Measurements from ENCODE around the gene OR6X1.

OR6X1 gene

GRCh38 chr11:123754101-123754568 lies at the start of gene OR6X1:
Gene OR6X1 (minus strand): TSS chr11:123754518. CDS start chr11:123754518, 0 bp downstream.
- no peak for DNase-seq

GRCh38 chr11:123801765-123802164 lies 47.4 kb upstream of the OR6X1 start:
- DNase-seq, result no peak

DNA sequence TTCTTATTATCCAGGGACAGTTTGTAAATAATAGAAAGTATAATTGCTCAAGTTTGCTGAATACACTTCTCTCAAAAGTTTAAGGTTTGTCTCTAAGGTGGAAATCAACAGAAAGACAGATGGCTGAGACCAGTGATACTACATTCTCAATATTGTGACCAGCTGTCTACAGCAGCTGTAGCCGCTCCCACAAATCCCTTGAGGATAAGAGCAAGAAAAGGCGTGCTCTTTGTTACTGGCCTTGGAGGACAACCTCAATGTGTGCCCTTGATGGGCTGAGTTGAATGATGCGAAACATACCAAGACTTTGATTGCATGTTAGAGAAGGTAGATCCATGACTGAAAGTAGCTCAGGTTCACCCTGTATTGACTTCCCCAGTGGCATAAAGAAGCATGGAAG lies 45.7 kb upstream of the OR6X1 start:
- DNase-seq, result no peak

GRCh38 chr11:123799438-123799837 lies 45.1 kb upstream of the OR6X1 start:
- no peak for DNase-seq

DNA sequence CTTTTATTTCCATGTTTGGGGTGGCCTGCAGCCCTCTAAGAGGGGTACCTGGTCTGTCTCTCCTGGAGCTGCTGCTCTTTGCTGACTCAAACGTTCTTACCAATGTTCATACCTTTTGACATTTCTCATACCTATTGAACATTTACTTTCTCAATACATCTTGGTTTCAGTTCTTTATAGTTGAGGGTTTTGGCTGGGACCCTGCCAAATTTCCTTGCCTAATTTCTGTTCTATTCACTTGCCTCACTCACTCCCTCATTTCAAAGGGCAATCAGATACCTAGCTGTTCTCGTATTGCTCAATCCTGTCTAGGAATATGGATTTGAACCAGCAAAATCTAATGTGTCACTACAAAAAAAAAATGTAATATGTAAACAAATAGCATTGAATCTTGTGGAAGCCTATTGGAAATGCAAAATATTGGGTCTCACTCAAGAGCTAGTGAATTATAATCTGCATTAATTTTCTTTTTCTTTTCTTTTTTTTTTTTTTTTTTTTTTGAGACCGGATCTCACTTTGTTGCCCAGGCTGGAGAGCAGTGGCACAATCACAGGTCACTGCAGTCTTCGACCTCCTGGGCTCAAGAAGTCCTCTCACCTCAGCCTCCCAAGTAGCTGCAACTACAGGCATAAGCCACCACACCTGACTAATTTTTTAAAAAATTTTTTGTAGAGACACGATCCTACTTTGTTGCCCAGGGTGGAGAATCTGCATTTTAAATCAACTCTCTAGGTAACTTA lies 44.4 kb upstream of the OR6X1 start:
- DNase-seq, result no peak

GRCh38 chr11:123798079-123798478 lies 43.8 kb upstream of the OR6X1 start:
- no peak for DNase-seq

DNA sequence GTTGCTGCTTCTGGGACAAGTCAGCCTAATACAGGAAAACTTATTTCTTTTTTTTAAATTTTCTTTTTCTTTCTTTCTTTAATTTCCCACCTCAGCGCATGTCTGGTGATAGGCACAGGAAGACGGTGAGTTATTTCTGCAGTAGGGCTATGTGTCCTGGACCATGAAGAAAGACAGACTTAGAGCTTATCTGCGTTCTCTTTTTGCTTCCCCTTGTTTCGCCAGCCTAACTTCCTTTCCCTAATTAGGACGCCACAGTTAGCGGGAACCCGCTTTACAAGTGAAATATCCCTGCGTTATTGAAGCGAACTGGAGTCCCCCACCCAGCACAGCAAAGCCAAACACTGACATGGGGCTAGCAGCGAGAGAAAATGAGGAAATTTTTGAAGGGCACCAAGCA lies 43.2 kb upstream of the OR6X1 start:
- DNase-seq, result no peak

- DNase-seq, result no peak
Observed at GRCh38 chr11:123797114-123797513, 42.8 kb upstream of the OR6X1 start.

- no peak for DNase-seq
Observed at GRCh38 chr11:123796226-123796625, 41.9 kb upstream of the OR6X1 start.

- no peak for DNase-seq
Observed at GRCh38 chr11:123783536-123783935, 29.2 kb upstream of the OR6X1 start.

DNA sequence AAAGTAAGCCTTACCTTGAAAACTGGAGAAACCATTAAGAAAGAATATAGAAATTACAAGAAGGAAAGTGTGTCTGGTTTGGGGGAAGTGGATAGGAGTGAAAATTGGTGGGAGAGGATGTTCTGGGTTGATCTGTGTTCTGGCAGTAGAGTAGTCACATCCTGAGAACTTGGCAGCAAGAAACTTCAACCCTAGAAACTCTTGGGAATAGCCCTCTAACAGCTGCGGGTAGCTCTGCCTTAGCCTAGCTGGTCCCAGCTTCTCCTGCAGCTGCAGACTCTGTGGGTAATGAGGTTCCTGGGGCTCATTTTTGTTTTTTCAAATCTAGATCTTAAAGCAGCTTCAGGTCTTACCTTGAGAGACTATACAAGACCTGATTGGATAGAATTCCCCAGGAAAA lies 24.2 kb upstream of the OR6X1 start:
- DNase-seq, result no peak

GRCh38 chr11:123775715-123776549 lies 21.6 kb upstream of the OR6X1 start:
- no peak for DNase-seq

DNA sequence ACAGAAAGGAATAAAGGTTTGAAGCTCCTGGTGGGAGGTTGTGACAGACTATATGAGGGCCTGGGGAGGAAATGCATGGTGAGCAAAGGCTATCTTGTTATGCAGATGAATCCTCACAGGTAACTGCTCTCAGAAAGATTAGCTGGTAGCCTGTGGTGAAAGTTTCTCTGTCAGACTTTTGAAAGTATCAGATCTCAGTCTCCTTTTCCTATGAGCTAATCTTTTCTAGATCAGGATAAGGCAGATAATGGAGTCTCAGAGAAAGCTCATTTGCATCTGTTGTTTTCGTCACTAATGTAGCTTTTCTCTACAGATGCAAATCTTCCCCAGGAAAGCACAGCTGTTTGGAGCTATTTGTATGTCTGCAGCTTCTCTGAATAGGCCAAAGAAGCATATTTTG lies 21.0 kb upstream of the OR6X1 start:
- DNase-seq, result no peak

DNA sequence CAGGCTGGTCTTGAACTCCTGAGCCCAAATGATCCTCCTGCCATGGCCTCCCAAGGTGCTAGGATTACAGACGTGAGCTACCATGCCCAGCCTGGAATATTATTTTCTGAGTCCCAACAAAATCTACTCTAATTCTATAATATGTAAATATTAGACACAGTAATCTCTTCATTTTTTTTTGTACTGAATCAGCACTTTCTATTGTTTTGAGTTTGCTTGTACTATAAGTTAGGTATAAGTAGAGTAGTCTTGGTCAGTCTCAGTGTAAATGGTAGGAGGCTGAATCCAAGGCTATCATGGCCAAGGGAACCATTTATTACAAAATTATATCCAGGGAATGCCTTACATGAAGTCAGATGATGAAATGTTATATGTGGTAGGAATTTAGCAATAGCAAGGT lies 19.6 kb upstream of the OR6X1 start:
- no peak for DNase-seq

DNA sequence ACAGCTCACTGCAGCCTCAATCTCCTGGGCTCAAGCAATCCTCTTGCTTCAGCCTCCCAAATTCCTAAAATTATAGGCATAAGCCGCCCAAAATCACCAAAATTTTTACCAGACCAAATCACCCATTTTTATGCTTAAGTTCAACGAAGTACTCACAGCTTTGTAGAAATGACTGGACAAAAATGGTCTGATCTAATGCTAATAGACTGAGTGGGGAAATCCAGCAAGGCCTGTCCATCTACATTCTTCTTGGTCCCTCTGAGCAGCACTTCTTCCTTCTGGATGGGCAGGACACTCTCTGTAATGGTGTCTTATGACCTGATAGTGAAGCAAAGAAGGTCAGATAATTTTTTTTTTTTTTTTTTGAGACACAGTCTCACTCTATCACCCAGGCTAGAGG lies 18.7 kb upstream of the OR6X1 start:
- DNase-seq, result no peak

DNA sequence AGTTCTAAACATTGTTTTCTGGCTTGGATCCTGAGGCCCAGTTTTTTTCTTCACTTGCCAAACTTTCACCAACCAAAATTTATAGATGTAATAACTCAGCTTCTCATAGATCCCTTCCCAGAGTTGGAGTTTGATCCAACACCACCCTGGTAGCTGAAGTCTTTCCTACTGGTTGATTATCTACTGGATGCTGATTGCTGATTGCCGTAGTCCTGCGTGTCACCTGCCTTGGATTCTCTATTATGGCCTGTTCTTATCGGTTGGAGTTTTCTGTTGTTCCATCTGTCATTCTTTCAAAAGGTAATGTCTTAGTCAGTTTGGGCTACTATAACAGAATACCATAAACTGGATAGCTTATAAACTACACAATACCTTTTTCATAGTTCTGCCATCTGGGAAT lies 17.3 kb upstream of the OR6X1 start:
- DNase-seq, result no peak

DNA sequence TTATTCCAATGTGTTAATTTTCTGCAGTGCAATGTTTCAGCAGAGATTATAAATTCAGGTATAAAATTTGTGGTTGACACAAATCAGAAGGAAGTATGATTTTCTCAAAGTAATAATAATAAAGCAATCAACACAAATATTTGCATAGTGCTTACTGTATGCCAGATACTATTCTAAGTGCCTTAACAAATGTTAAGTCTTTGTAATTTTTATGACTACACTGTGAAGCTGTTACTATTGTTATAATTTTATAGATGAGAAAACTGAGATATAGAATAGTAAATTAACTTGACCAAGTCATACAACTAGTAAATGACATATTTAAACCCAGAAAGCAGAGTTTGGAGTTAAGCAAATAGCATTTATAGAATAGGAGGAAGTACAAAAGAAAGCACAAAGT lies 16.4 kb upstream of the OR6X1 start:
- DNase-seq, result no peak

DNA sequence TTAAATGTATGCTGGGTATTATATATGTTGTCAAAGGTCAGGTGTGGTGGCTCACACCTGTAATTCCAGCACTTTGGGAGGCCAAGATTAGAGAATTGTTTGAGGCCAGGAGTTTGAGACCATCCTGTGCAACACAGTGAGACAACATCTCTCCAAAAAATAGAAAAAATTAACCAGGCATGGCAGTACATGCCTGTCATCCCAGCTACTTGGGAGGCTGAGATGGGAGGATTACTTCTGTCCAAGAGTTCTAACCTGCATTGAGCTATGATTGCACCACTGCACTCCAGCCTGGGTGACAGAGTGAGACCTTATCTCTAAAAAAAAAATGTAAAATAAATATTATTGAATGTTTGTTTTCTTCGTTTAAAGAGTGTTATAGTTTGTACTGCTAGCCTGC lies 11.3 kb upstream of the OR6X1 start:
- DNase-seq, result no peak

DNA sequence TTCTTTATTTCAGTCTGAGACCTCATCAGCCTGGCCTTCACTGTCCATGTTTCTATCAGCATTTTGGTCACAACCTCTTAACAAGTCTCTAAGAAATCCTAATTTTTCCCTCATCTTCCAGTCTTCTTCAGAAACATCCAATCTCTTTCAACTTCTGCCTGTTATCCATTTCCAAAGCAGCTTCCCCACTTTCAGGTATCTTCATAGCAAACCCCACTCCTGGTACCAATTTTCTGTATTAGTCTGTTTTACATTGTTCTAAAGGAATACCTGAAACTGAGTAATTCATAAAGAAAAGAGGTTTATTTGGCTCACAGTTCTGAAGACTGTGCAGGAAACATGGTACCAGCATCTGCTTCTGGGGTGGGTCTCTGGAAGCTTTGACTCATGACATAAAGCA lies 8.1 kb upstream of the OR6X1 start:
- no peak for DNase-seq

DNA sequence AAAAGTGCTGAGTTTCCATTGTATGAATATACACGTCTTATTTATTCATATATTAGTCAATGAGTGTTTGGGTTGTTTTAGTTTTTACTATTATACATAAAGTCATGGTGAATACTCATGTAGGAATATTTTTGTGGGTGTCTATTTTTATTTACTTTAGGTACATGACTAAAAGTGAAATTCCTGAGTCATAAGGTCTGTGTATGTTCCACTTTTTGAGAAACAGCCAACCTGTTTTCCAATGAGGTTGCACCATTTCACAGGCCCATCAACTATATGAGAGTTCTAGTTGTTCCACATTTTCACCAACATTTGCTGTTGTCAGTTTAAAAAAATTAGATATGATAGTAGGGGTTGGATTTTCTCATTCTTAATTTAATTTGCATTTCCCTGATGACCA lies 6.6 kb upstream of the OR6X1 start:
- DNase-seq, result no peak

- DNase-seq, result no peak
Observed at GRCh38 chr11:123757976-123758375, 3.7 kb upstream of the OR6X1 start.

DNA sequence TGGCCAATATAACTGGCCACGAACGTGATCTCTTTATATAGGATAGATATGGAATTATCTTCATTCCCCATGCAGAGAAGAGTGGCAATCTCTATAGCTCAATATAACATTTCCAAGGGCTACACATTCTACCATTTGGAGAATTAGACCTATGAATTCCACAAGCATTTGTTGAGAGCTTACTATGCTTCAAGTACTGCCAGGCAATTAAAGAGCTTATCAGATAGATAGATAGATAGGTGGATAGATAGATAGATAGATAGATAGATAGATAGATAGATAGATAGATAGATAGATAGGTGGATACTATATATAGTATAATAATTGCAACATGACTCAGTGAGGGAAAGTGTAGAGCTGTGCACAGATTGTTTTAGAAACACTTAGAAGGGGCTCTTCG lies 1.5 kb upstream of the OR6X1 start:
- no peak for DNase-seq

DNA sequence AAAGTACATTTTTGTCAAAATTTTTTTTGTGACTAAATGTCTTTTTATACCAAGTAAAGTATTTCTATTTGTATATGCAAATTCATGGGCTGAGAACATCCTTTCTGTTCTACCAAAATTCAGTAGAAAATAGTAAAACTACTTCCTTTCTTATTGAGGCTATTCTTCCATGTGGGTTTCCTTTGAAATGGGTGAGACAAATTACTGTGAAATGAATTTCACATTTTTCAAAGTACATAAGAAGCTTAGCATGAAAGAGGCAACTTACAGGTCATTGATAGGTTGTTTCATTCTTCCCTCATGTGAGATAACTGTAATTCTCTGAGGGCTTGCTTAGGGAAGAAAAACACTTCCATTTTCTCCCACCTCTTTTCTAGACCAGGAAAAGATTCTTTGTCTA lies 1.0 kb upstream of the OR6X1 start:
- no peak for DNase-seq

GRCh38 chr11:123753110-123753509 lies 1.2 kb downstream of the OR6X1 start:
- DNase-seq, result no peak
